OCI-LY7 (cell line): ENCODE data around the gene KIF2B. TPM values are rescaled to one million over a fixed set of nuclear protein-coding genes. Genes with fewer than 3 reads are reported as not detected.
"Not testable (repeated sequence)": the region's sequence is repeated elsewhere in the genome, so short reads cannot be mapped to it uniquely, and the experiment has no call there.

Source experiments
- BruUV-seq: library from RNA; stranded (reverse); fragments of 400-500 nt; replicated peaks from 2 replicates; lab custom pipeline; 2021; lab: Mats Ljungman, UMichigan
- CTCF ChIA-PET: fragments of 300-600 bp; sonication (Branson Sonifier 250); formaldehyde crosslinking; loops from one replicate; lab custom pipeline; 2022; ENCODE audit warnings: antibody characterized with exemption; ENCODE audit not compliant: unreplicated experiment; lab: Charles Lee
- POLR2A ChIA-PET: fragments of 300-600 bp; sonication (Branson Sonifier 250); formaldehyde crosslinking; loops from one replicate; lab custom pipeline; 2022; ENCODE audit warnings: antibody characterized with exemption; lab: Charles Lee
- DNase-seq: peaks from one replicate; pipeline ENCODE4 v3.0.0-alpha.2; 2015; ENCODE audit warnings: low spot score
- H2AFZ ChIP-seq: fragments of 200-600 bp; sonication (generic), shearing (Covaris generic); 2 replicates; pipeline ENCODE4 v1.6.1; 2014; ENCODE audit warnings: mild to moderate bottlenecking, antibody characterized with exemption, low read length, moderate library complexity
- H3K27ac ChIP-seq: fragments of 200-600 bp; sonication (generic); 2 replicates; pipeline ENCODE4 v1.5.1; 2014; ENCODE audit warnings: mixed run types, low read depth, mild to moderate bottlenecking, moderate library complexity, low read length, inconsistent platforms; ENCODE audit not compliant: poor library complexity, severe bottlenecking
- H3K36me3 ChIP-seq: fragments of 200-600 bp; sonication (generic); 2 replicates; pipeline ENCODE4 v1.6.1; 2014; ENCODE audit warnings: mild to moderate bottlenecking, antibody characterized with exemption, low read length, moderate library complexity, mixed read lengths; ENCODE audit not compliant: insufficient read depth
- H3K4me1 ChIP-seq: fragments of 200-600 bp; sonication (generic); 2 replicates; pipeline ENCODE4 v1.5.1; 2014; ENCODE audit warnings: mild to moderate bottlenecking, low read length; ENCODE audit not compliant: insufficient read depth, poor library complexity, severe bottlenecking
- H3K4me2 ChIP-seq: fragments of 200-600 bp; sonication (generic); 2 replicates; pipeline ENCODE4 v1.6.1; 2014; ENCODE audit warnings: mild to moderate bottlenecking, low read length
- H3K4me3 ChIP-seq: fragments of 200-600 bp; sonication (generic); 2 replicates; pipeline ENCODE4 v1.5.1; 2014; ENCODE audit warnings: mild to moderate bottlenecking, low read depth, low read length; ENCODE audit not compliant: poor library complexity, severe bottlenecking
- H3K79me2 ChIP-seq: fragments of 200-600 bp; sonication (generic); 2 replicates; pipeline ENCODE4 v1.6.1; 2016; ENCODE audit warnings: low read depth, mild to moderate bottlenecking, low read length, moderate library complexity, mixed read lengths; ENCODE audit not compliant: insufficient read depth
- H3K9me2 ChIP-seq: fragments of 200-600 bp; sonication (generic); 2 replicates; pipeline ENCODE4 v1.6.1; 2016; ENCODE audit warnings: mild to moderate bottlenecking, low read length, mixed read lengths; ENCODE audit not compliant: insufficient read depth
- H3K9me3 ChIP-seq: fragments of 200-600 bp; sonication (generic); 2 replicates; pipeline ENCODE4 v1.6.1; 2014; ENCODE audit warnings: mild to moderate bottlenecking, mixed run types, low read length, mixed read lengths
- H4K20me1 ChIP-seq: fragments of 200-600 bp; sonication (generic); 2 replicates; pipeline ENCODE4 v1.6.1; 2014; ENCODE audit warnings: mild to moderate bottlenecking, antibody characterized with exemption, low read length, moderate library complexity, mixed read lengths; ENCODE audit not compliant: insufficient read depth
- EZH2phosphoT487 ChIP-seq: fragments of 200-600 bp; sonication (generic); IDR thresholded peaks from 2 replicates; pipeline ENCODE4 v1.6.1; 2018; ENCODE audit warnings: low read depth, borderline replicate concordance, mild to moderate bottlenecking, mixed run types, antibody characterized with exemption, low read length, moderate library complexity, mixed read lengths
- intact Hi-C: fragments of 100-400 bp; cut with micrococcal nuclease; formaldehyde crosslinking; loops from one replicate; pipeline ENCODE4 v1.10.0; 2022; ENCODE audit not compliant: unreplicated experiment
- total RNA-seq, 2 experiments: library from RNA; depleted of rRNA in 1 of 2; stranded (reverse); fragments of >200 nt in 1 of 2; shearing (Covaris generic) in 1 of 2; gene quantifications; 2 replicates each; pipeline ENCODE4 v1.2.3, GENCODE V29; 2014 to 2022
- TF ChIP-seq, protein P1 (sequence below): fragments of 200-600 bp; sonication (generic); conservative IDR thresholded peaks from 2 replicates; pipeline ENCODE4 v1.5.1; 2014; ENCODE audit warnings: mild to moderate bottlenecking, antibody characterized with exemption, low read length, moderate library complexity, mixed read lengths

KIF2B gene
- total RNA-seq, 2 experiments from 2014 or later, result not detected

DNA sequence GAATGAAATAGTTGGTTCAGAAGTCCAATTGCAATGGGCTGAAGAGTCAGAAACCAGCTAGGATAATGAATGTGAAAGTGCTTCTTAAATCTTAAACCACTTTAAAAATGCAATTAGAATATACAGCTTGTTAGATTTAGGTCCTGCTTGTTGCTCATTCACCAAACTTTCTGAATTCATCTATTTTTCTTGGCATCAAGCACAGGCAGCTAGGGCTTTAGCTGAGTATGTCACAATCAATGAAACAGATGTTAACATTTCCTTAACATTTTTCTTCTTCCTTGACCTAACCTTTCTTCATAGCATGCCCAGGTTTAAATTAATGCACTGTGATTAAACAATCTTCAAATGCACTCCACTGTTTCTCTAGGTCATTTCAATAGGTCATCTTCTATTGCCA, 14.4 kb downstream of the KIF2B start:
- TF ChIP-seq, protein P1, sequence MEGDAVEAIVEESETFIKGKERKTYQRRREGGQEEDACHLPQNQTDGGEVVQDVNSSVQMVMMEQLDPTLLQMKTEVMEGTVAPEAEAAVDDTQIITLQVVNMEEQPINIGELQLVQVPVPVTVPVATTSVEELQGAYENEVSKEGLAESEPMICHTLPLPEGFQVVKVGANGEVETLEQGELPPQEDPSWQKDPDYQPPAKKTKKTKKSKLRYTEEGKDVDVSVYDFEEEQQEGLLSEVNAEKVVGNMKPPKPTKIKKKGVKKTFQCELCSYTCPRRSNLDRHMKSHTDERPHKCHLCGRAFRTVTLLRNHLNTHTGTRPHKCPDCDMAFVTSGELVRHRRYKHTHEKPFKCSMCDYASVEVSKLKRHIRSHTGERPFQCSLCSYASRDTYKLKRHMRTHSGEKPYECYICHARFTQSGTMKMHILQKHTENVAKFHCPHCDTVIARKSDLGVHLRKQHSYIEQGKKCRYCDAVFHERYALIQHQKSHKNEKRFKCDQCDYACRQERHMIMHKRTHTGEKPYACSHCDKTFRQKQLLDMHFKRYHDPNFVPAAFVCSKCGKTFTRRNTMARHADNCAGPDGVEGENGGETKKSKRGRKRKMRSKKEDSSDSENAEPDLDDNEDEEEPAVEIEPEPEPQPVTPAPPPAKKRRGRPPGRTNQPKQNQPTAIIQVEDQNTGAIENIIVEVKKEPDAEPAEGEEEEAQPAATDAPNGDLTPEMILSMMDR, result no peak
- TF ChIP-seq EZH2phosphoT487, result no peak
- CTCF ChIA-PET, result no interaction called here
- POLR2A ChIA-PET, result no interaction called here
- Histone ChIP-seq H3K4me1 (no peaks in the 10 kb centered on the region), H2AFZ (no peak overlapping the region), H3K27ac (no peak overlapping the region), H3K36me3 (no peaks in the 10 kb centered on the region), H3K79me2 (no peaks in the 10 kb centered on the region), H3K4me3 (no peak overlapping the region), H3K9me3 (peaks cover 23% of the 10 kb centered on the region), H3K4me2 (no peak overlapping the region), H3K9me2 (no peaks in the 10 kb centered on the region), H4K20me1 (no peaks in the 10 kb centered on the region)
- no TSS peak for BruUV-seq
- no peak for DNase-seq
- intact Hi-C loops, result no loop called here

DNA sequence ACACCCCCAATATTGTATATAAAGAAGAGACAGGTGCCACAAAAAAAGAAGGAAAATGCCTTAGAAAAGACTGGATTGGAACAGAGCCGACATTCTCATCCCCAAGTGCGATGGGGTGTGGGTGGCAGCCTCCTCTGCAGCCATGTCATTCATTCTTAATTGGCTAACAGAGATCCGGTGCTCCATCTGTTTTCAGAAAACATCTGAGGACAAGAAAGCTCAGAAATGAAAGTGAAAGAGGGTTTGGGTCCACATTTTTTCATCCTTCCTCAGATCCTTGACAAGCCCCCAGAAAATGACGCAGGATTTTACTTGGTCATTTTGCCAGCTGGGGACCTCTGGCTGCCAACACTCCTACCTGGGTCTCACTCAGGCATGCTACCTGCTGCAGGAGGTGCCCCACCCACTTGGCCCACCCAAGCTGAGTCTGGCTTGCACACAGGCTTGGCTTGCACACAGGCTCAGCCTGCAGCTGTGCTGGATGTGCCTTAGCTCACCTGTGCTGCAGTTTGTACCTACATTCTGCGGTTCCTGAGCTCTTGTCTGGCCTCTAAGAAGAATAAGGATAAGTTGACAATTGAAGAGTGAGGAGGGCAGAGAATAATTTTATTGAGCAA, 21.9 kb downstream of the KIF2B start:
- H3K4me3 ChIP-seq, result no peak overlapping the region
- intact Hi-C loops, result no loop called here
- no TSS peak for BruUV-seq
- no peaks in the 10 kb centered on the region for H3K79me2 ChIP-seq
- no peaks in the 10 kb centered on the region for H3K9me2 ChIP-seq
- no peak for DNase-seq
- H3K36me3 ChIP-seq, result no peaks in the 10 kb centered on the region
- TF ChIP-seq EZH2phosphoT487, result no peak
- TF ChIP-seq, protein P1, result no peak
- POLR2A ChIA-PET, result interaction anchor here (0.9 to 1.4 kb wide), 2 partner anchors 14 to 26 kb away, joined by 4 read pairs; no protein-coding TSS in a partner anchor
- no peaks in the 10 kb centered on the region for H3K4me1 ChIP-seq
- no peak overlapping the region for H3K27ac ChIP-seq
- CTCF ChIA-PET, result no interaction called here
- H4K20me1 ChIP-seq, result no peaks in the 10 kb centered on the region
- H3K9me3 ChIP-seq, result peaks cover 14% of the 10 kb centered on the region
- no peak overlapping the region for H2AFZ ChIP-seq
- no peak overlapping the region for H3K4me2 ChIP-seq

DNA sequence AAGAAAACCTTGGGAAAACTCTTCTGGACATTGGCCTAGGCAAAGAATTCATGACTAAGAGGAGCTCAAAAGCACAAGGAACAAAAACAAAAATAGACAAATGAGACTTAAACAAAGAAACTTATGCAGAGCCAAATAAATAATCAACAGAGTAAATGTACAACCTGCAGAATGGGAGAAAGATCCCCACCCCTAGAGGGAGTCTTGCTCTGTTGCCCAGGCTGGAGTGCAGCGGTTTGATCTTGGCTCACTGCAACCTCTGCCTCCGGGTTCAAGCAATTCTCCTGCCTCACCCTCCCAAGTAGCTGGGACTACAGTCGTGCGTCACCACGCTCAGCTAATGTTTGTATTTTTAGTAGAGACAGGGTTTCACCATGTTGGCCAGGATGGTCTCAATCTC, 48.4 kb downstream of the KIF2B start:
- POLR2A ChIA-PET, H3K9me3 ChIP-seq, H3K4me3 ChIP-seq, H3K4me2 ChIP-seq, CTCF ChIA-PET, H3K27ac ChIP-seq, BruUV-seq, H3K36me3 ChIP-seq, H3K9me2 ChIP-seq, H3K4me1 ChIP-seq, H4K20me1 ChIP-seq, H2AFZ ChIP-seq, intact Hi-C loops, DNase-seq, H3K79me2 ChIP-seq: not testable (repeated sequence)
